Activated CD4-positive, alpha-beta T cell treated with anti-CD3 and anti-CD28 coated beads, Interleukin-2, amount 10 ng/mL, durations not matched to agents 7 days and 5 days (primary cell): ENCODE results near the gene SPATA31C1. TPM values are rescaled to one million over a fixed set of nuclear protein-coding genes. Genes with fewer than 3 reads are reported as not detected.
"Not testable (repeated sequence)": the region's sequence is repeated elsewhere in the genome, so short reads cannot be mapped to it uniquely, and the experiment has no call there.

Experiments used
- CTCF ChIA-PET: fragments of 350-600 bp; sonication (Branson Sonifier 250); formaldehyde crosslinking; loops from one replicate; lab custom pipeline; 2021; ENCODE audit warnings: antibody characterized with exemption; lab: Charles Lee
- POLR2A ChIA-PET: fragments of 350-600 bp; sonication (Branson Sonifier 250); formaldehyde crosslinking; loops from one replicate; lab custom pipeline; 2021; ENCODE audit warnings: antibody characterized with exemption; lab: Charles Lee
- DNase-seq: peaks from one replicate; pipeline ENCODE4 v3.0.0-alpha.2; 2020
- H3K27ac Mint-ChIP-seq: one replicate; pipeline ENCODE4 v1.8.0; 2021; ENCODE audit warnings: mild to moderate bottlenecking, moderate library complexity, mixed read lengths
- H3K27me3 Mint-ChIP-seq: one replicate; pipeline ENCODE4 v1.8.0; 2021; ENCODE audit warnings: mixed read lengths
- H3K36me3 Mint-ChIP-seq: one replicate; pipeline ENCODE4 v1.8.0; 2021; ENCODE audit warnings: low read depth, mixed read lengths
- H3K4me1 Mint-ChIP-seq: one replicate; pipeline ENCODE4 v1.8.0; 2021; ENCODE audit warnings: mixed read lengths
- H3K4me3 Mint-ChIP-seq: one replicate; pipeline ENCODE4 v1.8.0; 2021; ENCODE audit warnings: mild to moderate bottlenecking, moderate library complexity, mixed read lengths
- H3K9me3 Mint-ChIP-seq: one replicate; pipeline ENCODE4 v1.8.0; 2021; ENCODE audit warnings: mixed read lengths
- total RNA-seq, 2 experiments: library from RNA; stranded (reverse); gene quantifications; one replicate each; pipeline ENCODE4 v1.2.3, GENCODE V29; 2021

Gene SPATA31C1
- total RNA-seq, 2 experiments from 2014 or later, result not detected

GRCh38 chr9:87889882-87890252 is 27.9 kb upstream of the SPATA31C1 start:
- H3K4me3 Mint-ChIP-seq, result no peak overlapping the region
- peaks cover 4% of the 10 kb centered on the region for H3K27me3 Mint-ChIP-seq
- no peak overlapping the region for H3K27ac Mint-ChIP-seq
- H3K4me1 Mint-ChIP-seq, result no peaks in the 10 kb centered on the region
- POLR2A ChIA-PET, result no interaction called here
- no peaks in the 10 kb centered on the region for H3K9me3 Mint-ChIP-seq
- CTCF ChIA-PET, result no interaction called here
- H3K36me3 Mint-ChIP-seq, result peaks cover 1% of the 10 kb centered on the region
- no peak for DNase-seq

GRCh38 chr9:87890837-87891236 is 26.9 kb upstream of the SPATA31C1 start:
- ChIA-PET CTCF (no interaction called here), POLR2A (no interaction called here)
- Mint-ChIP-seq H3K27me3 (peaks cover 4% of the 10 kb centered on the region), H3K36me3 (peaks cover 1% of the 10 kb centered on the region), H3K4me1 (no peaks in the 10 kb centered on the region), H3K9me3 (no peaks in the 10 kb centered on the region), H3K27ac (no peak overlapping the region), H3K4me3 (no peak overlapping the region)
- no peak for DNase-seq

DNA sequence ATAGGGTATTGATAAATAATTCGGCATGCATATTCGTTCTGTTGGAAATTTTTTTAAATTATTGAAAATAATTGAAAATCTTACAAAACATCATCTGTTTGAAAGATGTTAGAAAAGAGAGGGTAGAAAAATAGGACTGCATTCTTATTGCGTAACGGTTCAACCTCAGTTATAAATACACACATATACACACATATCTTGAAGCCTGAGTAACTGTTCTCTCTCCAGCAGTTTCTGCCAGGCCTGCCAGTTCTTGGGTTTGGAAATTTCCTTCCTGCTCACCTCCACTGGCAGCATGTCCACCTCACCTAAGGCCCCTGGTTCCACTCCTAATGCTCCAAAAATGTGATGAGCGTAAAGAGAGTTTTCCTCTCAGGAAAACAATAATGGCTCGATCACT is 26.0 kb upstream of the SPATA31C1 start:
- no peak for DNase-seq
- H3K27me3 Mint-ChIP-seq, result peaks cover 4% of the 10 kb centered on the region
- no peaks in the 10 kb centered on the region for H3K9me3 Mint-ChIP-seq
- peaks cover 1% of the 10 kb centered on the region for H3K36me3 Mint-ChIP-seq
- POLR2A ChIA-PET, result no interaction called here
- H3K4me1 Mint-ChIP-seq, result no peaks in the 10 kb centered on the region
- H3K27ac Mint-ChIP-seq, result no peak overlapping the region
- H3K4me3 Mint-ChIP-seq, result no peak overlapping the region
- CTCF ChIA-PET, result no interaction called here

- Mint-ChIP-seq H3K27me3 (peaks cover 10% of the 10 kb centered on the region), H3K36me3 (peaks cover 1% of the 10 kb centered on the region), H3K9me3 (no peaks in the 10 kb centered on the region), H3K4me1 (no peaks in the 10 kb centered on the region), H3K4me3 (no peak overlapping the region), H3K27ac (no peak overlapping the region)
- ChIA-PET CTCF (no interaction called here), POLR2A (no interaction called here)
- DNase-seq, result no peak
Measured at GRCh38 chr9:87892956-87893355, 24.8 kb upstream of the SPATA31C1 start.

GRCh38 chr9:87894998-87895625 is 22.6 kb upstream of the SPATA31C1 start:
- ChIA-PET POLR2A (no interaction called here), CTCF (no interaction called here)
- peaks cover 12% of the 10 kb centered on the region for H3K27me3 Mint-ChIP-seq
- H3K27ac Mint-ChIP-seq, result no peak overlapping the region
- no peak overlapping the region for H3K4me3 Mint-ChIP-seq
- no peak for DNase-seq
- peaks cover 3% of the 10 kb centered on the region for H3K9me3 Mint-ChIP-seq
- peaks cover 1% of the 10 kb centered on the region for H3K36me3 Mint-ChIP-seq
- H3K4me1 Mint-ChIP-seq, result no peaks in the 10 kb centered on the region

DNA sequence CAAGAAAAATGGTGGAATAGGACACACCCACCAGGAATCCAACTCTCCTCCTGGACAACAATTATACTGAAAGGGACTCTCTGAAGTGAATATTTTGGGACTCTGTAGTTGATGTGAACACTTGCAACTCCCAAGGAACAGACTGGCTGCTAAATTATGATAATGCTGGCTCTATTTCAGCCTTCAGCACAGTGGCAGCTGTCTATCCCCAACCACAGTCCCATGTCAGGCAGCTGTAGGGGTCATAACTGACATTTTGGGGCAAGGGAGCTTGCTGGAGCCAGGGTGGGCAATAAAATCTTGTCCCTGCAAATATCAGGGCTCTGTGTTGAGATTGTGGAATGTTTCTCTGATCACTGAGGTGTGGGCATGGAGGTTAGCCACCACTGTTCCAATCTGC is 20.9 kb upstream of the SPATA31C1 start:
- peaks cover 17% of the 10 kb centered on the region for H3K27me3 Mint-ChIP-seq
- H3K27ac Mint-ChIP-seq, result no peak overlapping the region
- ChIA-PET CTCF (no interaction called here), POLR2A (no interaction called here)
- peaks cover 8% of the 10 kb centered on the region for H3K9me3 Mint-ChIP-seq
- H3K36me3 Mint-ChIP-seq, result peaks cover 1% of the 10 kb centered on the region
- DNase-seq, result no peak
- H3K4me3 Mint-ChIP-seq, result no peak overlapping the region
- no peaks in the 10 kb centered on the region for H3K4me1 Mint-ChIP-seq

DNA sequence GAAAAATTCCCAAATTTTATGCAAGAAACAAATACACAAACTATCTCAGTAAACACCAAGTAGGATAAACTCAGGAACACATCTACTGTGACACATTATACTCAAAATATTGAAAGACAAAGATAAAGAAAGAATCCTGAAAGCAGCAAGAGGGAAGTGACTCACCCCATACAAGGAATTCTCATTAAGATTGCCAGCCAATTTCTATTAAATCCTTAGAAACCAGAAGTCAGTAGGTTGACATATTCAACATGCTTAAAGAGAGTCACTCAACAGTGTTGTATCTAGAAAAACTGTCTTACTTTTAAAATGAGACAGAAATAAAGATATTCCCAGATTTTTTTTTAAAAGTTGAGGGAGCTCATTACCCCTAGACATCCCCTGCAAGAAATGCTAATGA is 19.6 kb upstream of the SPATA31C1 start:
- Mint-ChIP-seq H3K9me3 (peaks cover 8% of the 10 kb centered on the region), H3K27me3 (peaks cover 15% of the 10 kb centered on the region), H3K4me3 (no peak overlapping the region), H3K27ac (no peak overlapping the region), H3K36me3 (peaks cover 1% of the 10 kb centered on the region), H3K4me1 (no peaks in the 10 kb centered on the region)
- ChIA-PET POLR2A (no interaction called here), CTCF (no interaction called here)
- DNase-seq, result no peak

DNA sequence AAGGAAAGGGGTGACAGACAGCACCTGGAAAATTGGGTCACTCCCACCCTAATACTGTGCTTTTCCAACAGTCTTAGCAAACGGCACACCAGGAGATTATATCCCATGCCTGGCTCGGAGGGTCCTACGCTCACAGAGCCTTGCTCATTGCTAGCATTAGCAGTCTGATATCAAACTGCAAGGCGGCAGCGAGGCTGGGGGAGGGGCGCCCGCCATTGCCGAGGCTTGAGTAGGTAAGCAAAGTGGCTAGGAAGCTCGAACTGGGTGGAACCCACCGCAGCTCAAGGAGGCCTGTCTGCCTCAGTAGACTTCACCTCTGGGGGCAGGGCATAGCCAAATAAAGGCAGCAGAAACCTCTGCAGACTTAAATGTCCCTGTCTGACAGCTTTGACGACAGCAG is 15.4 kb upstream of the SPATA31C1 start:
- peaks cover 12% of the 10 kb centered on the region for H3K27me3 Mint-ChIP-seq
- H3K36me3 Mint-ChIP-seq, CTCF ChIA-PET, H3K9me3 Mint-ChIP-seq, POLR2A ChIA-PET, H3K4me1 Mint-ChIP-seq, H3K4me3 Mint-ChIP-seq, H3K27ac Mint-ChIP-seq, DNase-seq: not testable (repeated sequence)

DNA sequence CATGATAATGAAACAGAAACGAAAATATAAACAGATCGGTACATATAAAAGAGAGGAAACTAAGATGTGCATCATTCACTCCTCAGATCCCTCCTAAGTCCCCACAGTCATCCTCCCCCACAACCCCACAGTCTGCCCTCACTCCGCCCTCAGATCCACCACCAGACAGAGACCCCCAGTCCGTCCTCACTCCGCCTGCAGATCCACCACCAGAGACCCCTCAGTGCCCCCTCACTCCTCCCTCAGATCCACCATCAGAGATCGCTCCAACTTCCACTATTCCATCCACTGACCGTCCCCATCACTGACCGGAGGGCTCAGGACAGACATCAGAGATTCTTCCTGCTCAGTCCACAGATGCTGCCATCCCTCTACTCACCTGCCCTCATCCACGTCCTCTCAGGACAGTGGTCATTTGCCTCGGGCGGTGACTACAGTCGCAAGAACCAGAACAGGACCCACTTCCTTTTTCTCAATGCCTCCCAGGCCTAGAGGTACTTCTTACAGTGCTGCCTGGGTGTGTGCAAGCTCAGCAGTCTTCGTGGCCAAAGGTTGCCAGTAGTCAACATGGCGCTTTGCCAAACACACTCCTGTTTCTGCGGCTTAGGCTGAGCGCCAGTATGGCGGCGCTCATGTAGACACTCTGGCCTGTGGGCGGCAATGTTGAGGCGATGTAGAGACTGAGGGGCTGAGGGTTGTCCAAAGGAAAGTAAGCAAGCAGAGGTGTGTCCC is 8.3 kb upstream of the SPATA31C1 start:
- Mint-ChIP-seq H3K27ac (no peak overlapping the region), H3K36me3 (no peaks in the 10 kb centered on the region), H3K4me1 (no peaks in the 10 kb centered on the region), H3K4me3 (no peak overlapping the region), H3K9me3 (no peaks in the 10 kb centered on the region), H3K27me3 (peaks cover 8% of the 10 kb centered on the region)
- POLR2A ChIA-PET, result no interaction called here
- DNase-seq, result no peak
- CTCF ChIA-PET, result no interaction called here

DNA sequence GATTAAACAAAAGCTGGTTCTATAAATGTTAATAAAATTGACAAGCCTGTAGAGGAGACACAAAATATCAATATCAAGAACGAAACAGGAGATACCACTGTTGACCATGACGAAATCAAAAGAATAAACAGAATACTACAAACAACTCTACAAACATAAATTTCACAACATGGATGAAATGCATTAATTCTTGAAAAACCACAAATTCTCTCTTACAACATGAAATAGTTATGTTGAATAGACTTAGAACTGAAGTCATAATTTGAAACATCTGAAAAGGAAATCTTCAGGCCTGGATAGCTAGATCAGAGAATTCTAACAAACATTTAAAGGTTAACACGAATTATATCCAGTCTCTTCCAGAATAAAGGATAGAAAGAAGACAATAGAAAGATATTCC is 6.9 kb upstream of the SPATA31C1 start:
- Mint-ChIP-seq H3K27me3 (peaks cover 8% of the 10 kb centered on the region), H3K9me3 (no peaks in the 10 kb centered on the region), H3K4me1 (no peaks in the 10 kb centered on the region), H3K4me3 (no peak overlapping the region), H3K27ac (no peak overlapping the region), H3K36me3 (no peaks in the 10 kb centered on the region)
- POLR2A ChIA-PET, result no interaction called here
- no peak for DNase-seq
- CTCF ChIA-PET, result no interaction called here

DNA sequence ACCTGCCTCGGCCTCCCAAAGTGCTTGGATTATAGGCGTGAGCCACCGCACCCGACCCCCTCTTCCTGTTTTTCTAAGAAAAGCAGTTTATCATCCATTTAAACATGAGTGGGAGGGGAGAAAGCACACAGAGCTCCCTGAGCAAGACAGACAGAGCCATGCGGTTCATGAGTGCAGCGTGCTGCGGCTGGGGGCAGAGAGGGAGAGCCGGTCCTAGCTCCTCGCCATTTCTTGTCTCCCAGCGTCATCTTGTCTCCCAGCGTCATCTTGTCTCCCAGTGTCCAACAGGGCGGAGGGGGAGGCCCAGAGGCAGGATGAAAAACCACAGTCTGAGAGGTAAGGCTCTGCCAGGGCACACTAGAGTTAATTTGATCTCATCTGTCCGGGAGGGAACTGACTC is 1.3 kb downstream of the SPATA31C1 start:
- DNase-seq, H3K36me3 Mint-ChIP-seq, H3K27me3 Mint-ChIP-seq, H3K9me3 Mint-ChIP-seq, POLR2A ChIA-PET, H3K4me3 Mint-ChIP-seq, H3K27ac Mint-ChIP-seq, H3K4me1 Mint-ChIP-seq, CTCF ChIA-PET: not testable (repeated sequence)

DNA sequence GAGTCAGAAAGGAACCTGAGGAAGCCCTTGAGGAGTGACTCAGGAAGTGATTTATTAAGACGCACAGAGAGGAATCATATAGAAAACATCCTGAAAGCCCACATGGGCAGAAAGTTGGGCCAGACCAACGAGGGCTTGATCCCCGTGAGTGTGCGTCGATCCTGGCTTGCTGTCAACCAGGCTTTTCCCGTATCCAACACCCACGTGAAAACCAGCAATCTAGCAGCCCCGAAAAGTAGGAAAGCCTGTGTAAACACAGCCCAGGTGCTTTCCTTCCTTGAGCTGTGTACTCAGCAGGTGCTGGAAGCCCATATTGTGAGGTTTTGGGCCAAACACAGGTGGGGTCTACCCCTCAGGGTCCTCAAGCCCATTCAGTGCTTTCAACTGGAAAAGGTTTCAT is 3.8 kb downstream of the SPATA31C1 start:
- H3K36me3 Mint-ChIP-seq, CTCF ChIA-PET: not testable (repeated sequence)

GRCh38 chr9:87923012-87923411 is 5.2 kb downstream of the SPATA31C1 start:
- H3K27me3 Mint-ChIP-seq, H3K4me3 Mint-ChIP-seq, H3K4me1 Mint-ChIP-seq, H3K36me3 Mint-ChIP-seq, H3K9me3 Mint-ChIP-seq, POLR2A ChIA-PET, H3K27ac Mint-ChIP-seq, CTCF ChIA-PET: not testable (repeated sequence)
- peak; percentile 54 for DNase-seq

More for the DNA sequence above, 3.8 kb downstream of the SPATA31C1 start:
- H3K9me3 Mint-ChIP-seq, H3K4me1 Mint-ChIP-seq, H3K27me3 Mint-ChIP-seq, POLR2A ChIA-PET, DNase-seq, H3K27ac Mint-ChIP-seq, H3K4me3 Mint-ChIP-seq: not testable (repeated sequence)

- H3K4me3 Mint-ChIP-seq, H3K9me3 Mint-ChIP-seq, H3K4me1 Mint-ChIP-seq, DNase-seq, H3K27me3 Mint-ChIP-seq, H3K27ac Mint-ChIP-seq, H3K36me3 Mint-ChIP-seq, POLR2A ChIA-PET, CTCF ChIA-PET: not testable (repeated sequence)
Measured at GRCh38 chr9:87924851-87925250, 7.1 kb downstream of the SPATA31C1 start.
